Right lobe of liver (tissue), 6 donors: ENCODE results near the gene PARD6A. TPM values are rescaled to one million over a fixed set of nuclear protein-coding genes. Genes with fewer than 3 reads are reported as not detected.

Source experiments
- ATAC-seq, 4 donors: fragments of 200-7000 bp; cut with Tn5 transposase; one replicate each; pipeline ENCODE4 v1.9.1; 2020; ENCODE audit warnings: mild to moderate bottlenecking in 4 of 4, moderate library complexity in 4 of 4
- DNase-seq, 3 donors: peaks; one replicate each; pipeline ENCODE4 v3.0.0-alpha.2; 2020
- H3K27ac ChIP-seq, 3 donors: fragments of 200-600 bp; one replicate each; pipeline ENCODE4 v1.8.0; 2022
- H3K27me3 ChIP-seq, 2 donors: fragments of 200-600 bp; one replicate each; pipeline ENCODE4 v1.8.0; 2022
- H3K36me3 ChIP-seq, 4 donors: fragments of 200-600 bp; sonication (generic) in 1 of 4; one replicate each; pipeline versions ENCODE4 v1.5.1 to v1.8.0; 2017 to 2022; ENCODE audit warnings: control low read depth in 1 of 4
- H3K4me1 ChIP-seq, 4 donors: fragments of 200-600 bp; sonication (generic) in 1 of 4; one replicate each; pipeline versions ENCODE4 v1.5.1 to v1.8.0; 2017 to 2022; ENCODE audit warnings: control low read depth in 1 of 4
- H3K4me3 ChIP-seq, 3 donors: fragments of 200-600 bp; one replicate each; pipeline ENCODE4 v1.8.0; 2022
- H3K9me3 ChIP-seq, 4 donors: fragments of 200-600 bp; sonication (generic) in 1 of 4; one replicate each; pipeline versions ENCODE4 v1.5.1 to v1.8.0; 2017 to 2022; ENCODE audit warnings: control low read depth in 1 of 4
- CTCF ChIP-seq, 4 donors: fragments of 200-600 bp in 3 of 4; fragments of 450-650 bp in 1 of 4; IDR thresholded peaks; one replicate each; pipeline versions ENCODE4 v1.5.1 to v1.8.0; 2016 to 2022; ENCODE audit warnings: antibody characterized with exemption in 4 of 4, mild to moderate bottlenecking in 2 of 4
- POLR2A ChIP-seq: fragments of 450-650 bp; IDR thresholded peaks from one replicate; pipeline ENCODE4 v1.6.1; 2017; ENCODE audit warnings: antibody characterized with exemption, mild to moderate bottlenecking
- WGBS: methylation state at CpG from one replicate; pipeline ENCODE4 v1.1.6; 2018; ENCODE audit warnings: low coverage, low lambda C conversion rate; ENCODE audit not compliant: insufficient coverage; ENCODE audit errors: missing lambda C conversion rate; 5-methylcytosine and 5-hydroxymethylcytosine counted together
- intact Hi-C, 2 donors: fragments of 100-400 bp; cut with DNase I; formaldehyde crosslinking; loops; one replicate each; pipeline versions ENCODE4 v1.11.2 to v1.14.1; 2022
- total RNA-seq, 6 experiments: library from RNA; depleted of rRNA in 2 of 6; stranded (reverse); fragments of >200 nt in 2 of 6; fragmentation: NEBNext Ultra II Directional in 3 of 6; extraction: Animal tissue kit (Norgen Biotek cat#: 25700) in 3 of 6; gene quantifications; one replicate each; pipeline versions ENCODE4 v1.1.0 to v1.2.4, GENCODE V29; 2016 to 2023
- donor health status: DM: no; HTN: yes; CAD: no.
- donor health status: DM: no; HTN: no; CAD: no.
- donor health status: DM: no; HTN: no; CAD: no.
- donor health status: DM: no; HTN: yes; CAD: no.
- donor health status: DM: no; HTN: yes; CAD: no.

PARD6A gene
- total RNA-seq, 6 experiments from 2014 or later, result 1.3 to 4.8 (median 2.6) TPM

- Histone ChIP-seq H3K4me1 (peaks cover 0 to 65% (median 31%) of the 10 kb centered on the region in 4 donors), H3K27ac (peak overlapping the region; percentile 84 to 92 (median 86))
- intact Hi-C loops, result loop anchor here (10.0 kb wide), 2 partner anchors 50 to 130 kb away; partner anchors contain the start of genes RANBP10 (in 1 of the 2) and TSNAXIP1 (in 1 of the 2)
These were observed 14.3 kb downstream of the PARD6A start for GRCh38 chr16:67674851-67675578.

GRCh38 chr16:67675579-67675935 lies 14.8 kb downstream of the PARD6A start:
- Histone ChIP-seq H3K4me1 (peaks cover 0 to 65% (median 31%) of the 10 kb centered on the region in 4 donors), H3K27me3 (no peaks in the 10 kb centered on the region), H3K4me3 (no peak overlapping the region), H3K27ac (peak overlapping the region in 1 of 3 donors; percentile 84), H3K9me3 (no peaks in the 10 kb centered on the region), H3K36me3 (no peaks in the 10 kb centered on the region)
- TF ChIP-seq POLR2A (no peak), CTCF (IDR thresholded peaks at IDR 0.05) (no peak)
- intact Hi-C loops, result loop anchor here (10.0 kb wide), 2 partner anchors 49 to 129 kb away; partner anchors contain the start of genes RANBP10 (in 1 of the 2) and TSNAXIP1 (in 1 of the 2)
- no CpG with 5 or more reads among the region's 17 CpGs for WGBS
- DNase-seq (no peak), ATAC-seq (no peak)

More at GRCh38 chr16:67674851-67675578, 14.3 kb downstream of the PARD6A start:
- no peak overlapping the region for H3K4me3 ChIP-seq
- H3K9me3 ChIP-seq, result no peaks in the 10 kb centered on the region
- DNase-seq (peak; percentile 55 to 83 (median 73)), ATAC-seq (peak; percentile 15 to 51 (median 38))
- 58% methylated on average over 6 of the region's 28 CpGs for WGBS
- no peaks in the 10 kb centered on the region for H3K27me3 ChIP-seq
- TF ChIP-seq POLR2A (no peak), CTCF (IDR thresholded peaks at IDR 0.05) (no peak)
- H3K36me3 ChIP-seq, result no peaks in the 10 kb centered on the region

- ATAC-seq (no peak), DNase-seq (no peak)
- Histone ChIP-seq H3K4me3 (no peak overlapping the region), H3K9me3 (no peaks in the 10 kb centered on the region), H3K27me3 (no peaks in the 10 kb centered on the region), H3K27ac (peak overlapping the region in 2 of 3 donors; percentile 12 to 25), H3K4me1 (peaks cover 0 to 65% (median 31%) of the 10 kb centered on the region in 4 donors), H3K36me3 (peaks cover 0 to 3% (median 0%) of the 10 kb centered on the region in 4 donors)
- intact Hi-C loops, result loop anchor here (10.0 kb wide), 2 partner anchors 49 to 129 kb away; partner anchors contain the start of genes RANBP10 (in 1 of the 2) and TSNAXIP1 (in 1 of the 2)
- 96% methylated on average over 4 of the region's 7 CpGs for WGBS
- TF ChIP-seq POLR2A, result no peak
These were observed 15.2 kb downstream of the PARD6A start for GRCh38 chr16:67675999-67676398.

- no peak for TF ChIP-seq CTCF (IDR thresholded peaks at IDR 0.05)
- TF ChIP-seq POLR2A, result no peak
- intact Hi-C loops, result loop anchor here (10.0 kb wide), 2 partner anchors 48 to 128 kb away; partner anchors contain the start of genes RANBP10 (in 1 of the 2) and TSNAXIP1 (in 1 of the 2)
- H3K27me3 ChIP-seq, result no peaks in the 10 kb centered on the region
- H3K4me1 ChIP-seq, result peaks cover 0 to 65% (median 31%) of the 10 kb centered on the region in 4 donors
- H3K27ac ChIP-seq, result peak overlapping the region in 2 of 3 donors; percentile 12 to 25
- ATAC-seq (no peak), DNase-seq (peak in 1 of 3 donors; percentile 28)
- no peak overlapping the region for H3K4me3 ChIP-seq
- 43% methylated on average over 4 of the region's 4 CpGs for WGBS
- H3K9me3 ChIP-seq, result no peaks in the 10 kb centered on the region
- peaks cover 0 to 3% (median 0%) of the 10 kb centered on the region in 4 donors for H3K36me3 ChIP-seq
These were observed 15.8 kb downstream of the PARD6A start for GRCh38 chr16:67676516-67676915.

GRCh38 chr16:67676939-67677338 lies 16.2 kb downstream of the PARD6A start:
- Histone ChIP-seq H3K9me3 (no peaks in the 10 kb centered on the region), H3K27me3 (no peaks in the 10 kb centered on the region), H3K4me3 (no peak overlapping the region), H3K27ac (peak overlapping the region in 1 of 3 donors; percentile 25), H3K4me1 (peaks cover 0 to 65% (median 31%) of the 10 kb centered on the region in 4 donors), H3K36me3 (peaks cover 0 to 3% (median 0%) of the 10 kb centered on the region in 4 donors)
- TF ChIP-seq POLR2A (no peak), CTCF (IDR thresholded peaks at IDR 0.05) (no peak)
- DNase-seq (no peak), ATAC-seq (peak in 1 of 4 donors; percentile 15)
- WGBS, result 43% methylated on average over 4 of the region's 8 CpGs
- intact Hi-C loops, result loop anchor here (10.0 kb wide), 2 partner anchors 48 to 128 kb away; partner anchors contain the start of genes RANBP10 (in 1 of the 2) and TSNAXIP1 (in 1 of the 2)
